Panc1 (cell line): ENCODE data around the gene DIRAS3.

ENCODE experiments used
- POLR2AphosphoS5 ChIP-seq: IDR thresholded peaks from 2 replicates; pipeline ENCODE4 v1.6.1; 2012; ENCODE audit warnings: mild to moderate bottlenecking, low read depth, low read length, moderate library complexity
- TF ChIP-seq, protein P1 (sequence below): fragments of 450-650 bp; IDR thresholded peaks from 2 replicates; pipeline ENCODE4 v1.5.1; 2017; ENCODE audit warnings: mild to moderate bottlenecking
- TF ChIP-seq, protein P2 (sequence below), 2 experiments: IDR thresholded peaks; 2 replicates each; pipeline ENCODE4 v1.6.1; 2011 to 2012; ENCODE audit warnings: low read depth in 2 of 2, control low read depth in 1 of 2, low read length in 1 of 2, mild to moderate bottlenecking in 1 of 2, moderate library complexity in 1 of 2; ENCODE audit not compliant: insufficient read depth in 1 of 2

DNA sequence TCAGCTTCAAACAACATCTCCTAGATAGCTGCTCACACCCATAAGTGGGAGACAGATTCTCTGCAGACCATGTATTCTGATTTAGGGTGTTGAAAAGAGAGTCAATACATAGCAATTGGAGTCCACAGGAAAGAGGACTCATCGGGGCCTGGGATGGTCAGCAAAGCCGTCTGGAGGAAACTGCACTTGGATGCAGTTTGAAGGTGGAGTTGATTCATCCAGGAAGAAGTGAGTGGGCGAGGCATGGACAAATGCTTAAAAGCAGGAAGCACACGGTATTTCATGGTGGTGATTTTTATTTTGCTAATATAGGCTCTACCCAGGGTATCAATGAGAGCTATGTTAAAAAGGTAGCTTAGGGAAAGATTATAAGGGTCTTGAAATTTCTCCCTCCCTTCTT, 36.8 kb upstream of the DIRAS3 start:
- TF ChIP-seq, protein P1, sequence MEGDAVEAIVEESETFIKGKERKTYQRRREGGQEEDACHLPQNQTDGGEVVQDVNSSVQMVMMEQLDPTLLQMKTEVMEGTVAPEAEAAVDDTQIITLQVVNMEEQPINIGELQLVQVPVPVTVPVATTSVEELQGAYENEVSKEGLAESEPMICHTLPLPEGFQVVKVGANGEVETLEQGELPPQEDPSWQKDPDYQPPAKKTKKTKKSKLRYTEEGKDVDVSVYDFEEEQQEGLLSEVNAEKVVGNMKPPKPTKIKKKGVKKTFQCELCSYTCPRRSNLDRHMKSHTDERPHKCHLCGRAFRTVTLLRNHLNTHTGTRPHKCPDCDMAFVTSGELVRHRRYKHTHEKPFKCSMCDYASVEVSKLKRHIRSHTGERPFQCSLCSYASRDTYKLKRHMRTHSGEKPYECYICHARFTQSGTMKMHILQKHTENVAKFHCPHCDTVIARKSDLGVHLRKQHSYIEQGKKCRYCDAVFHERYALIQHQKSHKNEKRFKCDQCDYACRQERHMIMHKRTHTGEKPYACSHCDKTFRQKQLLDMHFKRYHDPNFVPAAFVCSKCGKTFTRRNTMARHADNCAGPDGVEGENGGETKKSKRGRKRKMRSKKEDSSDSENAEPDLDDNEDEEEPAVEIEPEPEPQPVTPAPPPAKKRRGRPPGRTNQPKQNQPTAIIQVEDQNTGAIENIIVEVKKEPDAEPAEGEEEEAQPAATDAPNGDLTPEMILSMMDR: no peak
- TF ChIP-seq POLR2AphosphoS5: no peak
- TF ChIP-seq, protein P2, sequence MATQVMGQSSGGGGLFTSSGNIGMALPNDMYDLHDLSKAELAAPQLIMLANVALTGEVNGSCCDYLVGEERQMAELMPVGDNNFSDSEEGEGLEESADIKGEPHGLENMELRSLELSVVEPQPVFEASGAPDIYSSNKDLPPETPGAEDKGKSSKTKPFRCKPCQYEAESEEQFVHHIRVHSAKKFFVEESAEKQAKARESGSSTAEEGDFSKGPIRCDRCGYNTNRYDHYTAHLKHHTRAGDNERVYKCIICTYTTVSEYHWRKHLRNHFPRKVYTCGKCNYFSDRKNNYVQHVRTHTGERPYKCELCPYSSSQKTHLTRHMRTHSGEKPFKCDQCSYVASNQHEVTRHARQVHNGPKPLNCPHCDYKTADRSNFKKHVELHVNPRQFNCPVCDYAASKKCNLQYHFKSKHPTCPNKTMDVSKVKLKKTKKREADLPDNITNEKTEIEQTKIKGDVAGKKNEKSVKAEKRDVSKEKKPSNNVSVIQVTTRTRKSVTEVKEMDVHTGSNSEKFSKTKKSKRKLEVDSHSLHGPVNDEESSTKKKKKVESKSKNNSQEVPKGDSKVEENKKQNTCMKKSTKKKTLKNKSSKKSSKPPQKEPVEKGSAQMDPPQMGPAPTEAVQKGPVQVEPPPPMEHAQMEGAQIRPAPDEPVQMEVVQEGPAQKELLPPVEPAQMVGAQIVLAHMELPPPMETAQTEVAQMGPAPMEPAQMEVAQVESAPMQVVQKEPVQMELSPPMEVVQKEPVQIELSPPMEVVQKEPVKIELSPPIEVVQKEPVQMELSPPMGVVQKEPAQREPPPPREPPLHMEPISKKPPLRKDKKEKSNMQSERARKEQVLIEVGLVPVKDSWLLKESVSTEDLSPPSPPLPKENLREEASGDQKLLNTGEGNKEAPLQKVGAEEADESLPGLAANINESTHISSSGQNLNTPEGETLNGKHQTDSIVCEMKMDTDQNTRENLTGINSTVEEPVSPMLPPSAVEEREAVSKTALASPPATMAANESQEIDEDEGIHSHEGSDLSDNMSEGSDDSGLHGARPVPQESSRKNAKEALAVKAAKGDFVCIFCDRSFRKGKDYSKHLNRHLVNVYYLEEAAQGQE (IDR thresholded peaks at IDR 0.05; ENCODE audit: insufficient read depth in 1 of 2, low read depth in 2 of 2, low read length in 1 of 2): no peak
